ENCODE measurements around the gene EXOC1L. TPM values are rescaled to one million over a fixed set of nuclear protein-coding genes. Genes with fewer than 3 reads are reported as not detected.

Gene EXOC1L
- total and polyA plus RNA-seq, 12 donors: 0.17 TPM; not detected in 11

DNA sequence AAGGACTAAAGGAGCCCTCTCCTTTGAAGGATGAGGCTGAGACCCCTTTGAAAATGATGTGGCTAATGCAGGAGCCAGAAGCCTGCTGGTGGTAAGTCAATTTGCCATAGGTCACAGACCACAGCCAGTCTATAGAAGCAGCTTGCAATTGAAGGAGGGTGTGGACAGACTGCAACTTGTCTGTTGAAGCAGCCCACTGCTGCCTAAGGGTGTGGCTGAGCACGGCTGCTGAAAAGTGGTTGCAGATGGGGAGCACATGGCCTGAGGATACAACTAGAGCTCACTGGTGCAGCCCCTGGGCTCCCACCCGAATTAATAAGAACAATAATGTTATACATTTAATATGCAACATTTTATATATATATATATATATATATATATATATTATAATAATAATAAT, 11.4 kb upstream of the EXOC1L start:
- no peak for DNase-seq
- Histone ChIP-seq H3K9me3 (replicated peaks in 1 of 3) (no peaks in the 10 kb centered on the region), H3K36me3 (replicated peaks in 1 of 2) (no peaks in the 10 kb centered on the region), H3K4me1 (replicated peaks in 1 of 2) (no peaks in the 10 kb centered on the region), H3K27me3 (no peaks in the 10 kb centered on the region), H3K4me3 (no peak overlapping the region), H3K27ac (no peak overlapping the region)
- intact Hi-C loops (cut with DNase I): no loop called here
- WGBS, 4 donors: 56 to 71% (median 61%) methylated on average over 2 of the region's 2 CpGs
- TF ChIP-seq POLR2A (IDR thresholded peaks at IDR 0.05): no peak
- TF ChIP-seq, protein P1, sequence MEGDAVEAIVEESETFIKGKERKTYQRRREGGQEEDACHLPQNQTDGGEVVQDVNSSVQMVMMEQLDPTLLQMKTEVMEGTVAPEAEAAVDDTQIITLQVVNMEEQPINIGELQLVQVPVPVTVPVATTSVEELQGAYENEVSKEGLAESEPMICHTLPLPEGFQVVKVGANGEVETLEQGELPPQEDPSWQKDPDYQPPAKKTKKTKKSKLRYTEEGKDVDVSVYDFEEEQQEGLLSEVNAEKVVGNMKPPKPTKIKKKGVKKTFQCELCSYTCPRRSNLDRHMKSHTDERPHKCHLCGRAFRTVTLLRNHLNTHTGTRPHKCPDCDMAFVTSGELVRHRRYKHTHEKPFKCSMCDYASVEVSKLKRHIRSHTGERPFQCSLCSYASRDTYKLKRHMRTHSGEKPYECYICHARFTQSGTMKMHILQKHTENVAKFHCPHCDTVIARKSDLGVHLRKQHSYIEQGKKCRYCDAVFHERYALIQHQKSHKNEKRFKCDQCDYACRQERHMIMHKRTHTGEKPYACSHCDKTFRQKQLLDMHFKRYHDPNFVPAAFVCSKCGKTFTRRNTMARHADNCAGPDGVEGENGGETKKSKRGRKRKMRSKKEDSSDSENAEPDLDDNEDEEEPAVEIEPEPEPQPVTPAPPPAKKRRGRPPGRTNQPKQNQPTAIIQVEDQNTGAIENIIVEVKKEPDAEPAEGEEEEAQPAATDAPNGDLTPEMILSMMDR (IDR thresholded peaks at IDR 0.05): no peak

GRCh38 chr4:55808632-55809031, 11.0 kb upstream of the EXOC1L start:
- no peaks in the 10 kb centered on the region for H3K9me3 ChIP-seq (replicated peaks in 1 of 3)
- TF ChIP-seq, protein P1 (IDR thresholded peaks at IDR 0.05): no peak
- TF ChIP-seq POLR2A (IDR thresholded peaks at IDR 0.05): no peak
- no peak overlapping the region for H3K4me3 ChIP-seq
- H3K27ac ChIP-seq: no peak overlapping the region
- no peaks in the 10 kb centered on the region for H3K4me1 ChIP-seq (replicated peaks in 1 of 2)
- no peaks in the 10 kb centered on the region for H3K27me3 ChIP-seq
- intact Hi-C loops (cut with DNase I): no loop called here
- DNase-seq: no peak
- WGBS, 4 donors: 62 to 69% (median 67%) methylated on average over 5 of the region's 5 CpGs
- H3K36me3 ChIP-seq (replicated peaks in 1 of 2): no peaks in the 10 kb centered on the region

- peaks cover 5% of the 10 kb centered on the region for H3K27me3 ChIP-seq
- no peaks in the 10 kb centered on the region for H3K36me3 ChIP-seq (replicated peaks in 1 of 2)
- TF ChIP-seq POLR2A (IDR thresholded peaks at IDR 0.05): no peak
- TF ChIP-seq, protein P1 (IDR thresholded peaks at IDR 0.05): no peak
- H3K4me1 ChIP-seq (replicated peaks in 1 of 2): no peaks in the 10 kb centered on the region
- H3K27ac ChIP-seq: no peak overlapping the region
- WGBS, 4 donors: 85 to 90% (median 87%) methylated on average over 3 of the region's 3 CpGs
- no peaks in the 10 kb centered on the region for H3K9me3 ChIP-seq (replicated peaks in 1 of 3)
- no peak overlapping the region for H3K4me3 ChIP-seq
- intact Hi-C loops (cut with DNase I): no loop called here
- DNase-seq: no peak
Observed at GRCh38 chr4:55817691-55818090, 1.9 kb upstream of the EXOC1L start.

DNA sequence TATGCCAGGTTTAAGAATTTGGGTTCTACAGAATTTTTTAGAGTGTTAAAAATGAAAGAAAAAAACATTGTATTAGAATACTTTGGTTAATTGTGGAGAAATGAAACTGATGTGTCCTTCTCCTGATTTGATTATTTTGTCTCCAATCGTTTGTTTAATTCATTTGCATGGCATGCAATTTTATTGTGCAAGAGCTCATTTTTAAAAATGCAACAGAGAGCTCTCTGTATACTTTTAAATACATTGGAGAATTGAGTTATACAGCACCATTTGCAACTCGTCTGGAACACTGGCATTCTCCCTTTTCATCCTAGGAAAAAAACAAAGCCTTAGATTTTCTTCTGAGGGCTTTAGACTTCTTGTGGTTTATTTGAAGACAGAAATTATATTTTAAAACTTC, 689 bp downstream of the EXOC1L start:
- Histone ChIP-seq H3K9me3 (replicated peaks in 1 of 3) (no peaks in the 10 kb centered on the region), H3K4me1 (replicated peaks in 1 of 2) (no peaks in the 10 kb centered on the region), H3K36me3 (replicated peaks in 1 of 2) (no peaks in the 10 kb centered on the region), H3K4me3 (no peak overlapping the region), H3K27me3 (peaks cover 5% of the 10 kb centered on the region), H3K27ac (no peak overlapping the region)
- TF ChIP-seq POLR2A (IDR thresholded peaks at IDR 0.05): no peak
- TF ChIP-seq, protein P1 (IDR thresholded peaks at IDR 0.05): no peak
- DNase-seq: no peak
- intact Hi-C loops (cut with DNase I): no loop called here
- WGBS, 4 donors: 47 to 61% (median 51%) methylated on average over 2 of the region's 2 CpGs

Data from adrenal gland (tissue), 12 donors.